HT1080 (cell line): ENCODE data around the gene OR6J1. TPM values are rescaled to one million over a fixed set of nuclear protein-coding genes. Genes with fewer than 3 reads are reported as not detected.
"Not testable (repeated sequence)": the region's sequence is repeated elsewhere in the genome, so short reads cannot be mapped to it uniquely, and the experiment has no call there.

ENCODE experiments used
- DNase-seq: peaks from one replicate; pipeline ENCODE4 v3.0.0-alpha.2; 2015; ENCODE audit warnings: low read depth
- total RNA-seq: library from RNA; depleted of rRNA; stranded (reverse); fragments of >200 nt; shearing (Covaris generic); gene quantifications from 2 replicates; pipeline ENCODE4 v1.2.3, GENCODE V29; 2014

The OR6J1 gene
- total RNA-seq, 1 experiment from 2014 or later: not detected

GRCh38 chr14:22651586-22651985 lies 7.4 kb upstream of the OR6J1 start:
- no peak for DNase-seq

GRCh38 chr14:22650960-22651521 lies 6.9 kb upstream of the OR6J1 start:
- DNase-seq: peak; percentile 85

- DNase-seq: peak; percentile 59
Measured at GRCh38 chr14:22650046-22650739, 6.0 kb upstream of the OR6J1 start.

- DNase-seq: no peak
Measured at GRCh38 chr14:22648506-22648905, 4.4 kb upstream of the OR6J1 start.

- DNase-seq: peak; percentile 57
Measured at GRCh38 chr14:22646570-22647254, 2.6 kb upstream of the OR6J1 start.

GRCh38 chr14:22641846-22642245 lies 2.3 kb downstream of the OR6J1 start:
- peak; percentile 25 for DNase-seq

GRCh38 chr14:22640192-22640591 lies 4.0 kb downstream of the OR6J1 start:
- DNase-seq: no peak

GRCh38 chr14:22635980-22636379 lies 8.2 kb downstream of the OR6J1 start:
- DNase-seq: not testable (repeated sequence)

GRCh38 chr14:22634233-22634900 lies 9.8 kb downstream of the OR6J1 start:
- no peak for DNase-seq

GRCh38 chr14:22630486-22630885 lies 13.7 kb downstream of the OR6J1 start:
- peak; percentile 60 for DNase-seq

- no peak for DNase-seq
Measured at GRCh38 chr14:22630066-22630465, 14.1 kb downstream of the OR6J1 start.

GRCh38 chr14:22629361-22629760 lies 14.8 kb downstream of the OR6J1 start:
- no peak for DNase-seq

GRCh38 chr14:22627506-22628263 lies 16.5 kb downstream of the OR6J1 start:
- DNase-seq: no peak

- DNase-seq: no peak
Measured at GRCh38 chr14:22626590-22626989, 17.6 kb downstream of the OR6J1 start.

- DNase-seq: no peak
Measured at GRCh38 chr14:22623047-22623446, 21.1 kb downstream of the OR6J1 start.

GRCh38 chr14:22622255-22622654 lies 21.9 kb downstream of the OR6J1 start:
- no peak for DNase-seq

- not testable (repeated sequence) for DNase-seq
Measured at GRCh38 chr14:22615765-22616164, 28.4 kb downstream of the OR6J1 start.

GRCh38 chr14:22614240-22614799 lies 29.8 kb downstream of the OR6J1 start:
- DNase-seq: peak; percentile 96

GRCh38 chr14:22613736-22614239 lies 30.4 kb downstream of the OR6J1 start:
- no peak for DNase-seq

GRCh38 chr14:22613106-22613695 lies 31.0 kb downstream of the OR6J1 start:
- no peak for DNase-seq
